HCT116 (cell line): Measurements from ENCODE around the gene CHAF1A. TPM values are rescaled to one million over a fixed set of nuclear protein-coding genes. Genes with fewer than 3 reads are reported as not detected.

Source experiments
- ATAC-seq: fragments of 200-7000 bp; cut with Tn5 transposase; 2 replicates; pipeline ENCODE4 v1.9.1; 2020; ENCODE audit warnings: mild to moderate bottlenecking, moderate library complexity
- BruUV-seq: library from RNA; stranded (reverse); fragments of 400-500 nt; replicated peaks from 2 replicates; lab custom pipeline; 2021; lab: Mats Ljungman, UMichigan
- CTCF ChIA-PET: fragments of 300-600 bp; sonication (Branson Sonifier 250); formaldehyde crosslinking; loops from one replicate; lab custom pipeline; 2021; ENCODE audit warnings: antibody characterized with exemption; lab: Charles Lee
- POLR2A ChIA-PET: fragments of 300-600, 350-600 bp; sonication (Branson Sonifier 250); formaldehyde crosslinking; loops from one replicate; lab custom pipeline; 2021; ENCODE audit warnings: antibody characterized with exemption; lab: Charles Lee
- RAD21 ChIA-PET, 2 experiments: fragments of 300-600 bp; sonication (Branson Sonifier 250); formaldehyde crosslinking; loops; one replicate each; lab custom pipeline; 2023; ENCODE audit warnings: low total read pairs in 2 of 2; ENCODE audit not compliant: uncharacterized antibody in 2 of 2, unreplicated experiment in 2 of 2, low non-redundant PET in 1 of 2; lab: Charles Lee
- DNase-seq: peaks from one replicate; pipeline ENCODE4 v3.0.0-alpha.2; 2010; ENCODE audit warnings: low read depth, low spot score
- H2AFZ ChIP-seq: fragments of 200-600 bp; shearing (Covaris generic), sonication (generic); 2 replicates; pipeline ENCODE4 v1.6.1; 2017; ENCODE audit warnings: low read depth, mixed run types, mixed read lengths, antibody characterized with exemption, low read length; ENCODE audit not compliant: poor library complexity, severe bottlenecking
- H3K27ac ChIP-seq: 2 replicates; pipeline ENCODE4 v1.5.1; 2012; ENCODE audit warnings: low read depth, low read length
- H3K27me3 ChIP-seq: fragments of 200-600 bp; sonication (generic); 2 replicates; pipeline ENCODE4 v1.6.1; 2016; ENCODE audit warnings: mixed run types, low read length, mixed read lengths; ENCODE audit not compliant: insufficient read depth
- H3K36me3 ChIP-seq, 2 experiments: fragments of 200-500 bp in 1 of 2; fragments of 200-600 bp in 1 of 2; sonication (Bioruptor generic) in 1 of 2; sonication (generic) in 1 of 2; 2 replicates each; pipeline versions ENCODE4 v1.5.1 to v1.6.1; 2014 to 2016; ENCODE audit warnings: low read length in 2 of 2, inconsistent platforms in 1 of 2, mixed read lengths in 1 of 2, mixed run types in 1 of 2; ENCODE audit not compliant: insufficient read depth in 2 of 2, control insufficient read depth in 1 of 2
- H3K4me1 ChIP-seq, 2 experiments: fragments of 200-600 bp in 1 of 2; sonication (generic) in 1 of 2; 2 replicates each; pipeline versions ENCODE4 v1.5.1 to v1.6.1; 2012 to 2017; ENCODE audit warnings: low read length in 2 of 2, inconsistent platforms in 1 of 2, mild to moderate bottlenecking in 1 of 2, mixed read lengths in 1 of 2, mixed run types in 1 of 2, moderate library complexity in 1 of 2; ENCODE audit not compliant: insufficient read depth in 2 of 2, control insufficient read depth in 1 of 2
- H3K4me2 ChIP-seq: fragments of 200-600 bp; sonication (generic); 2 replicates; pipeline ENCODE4 v1.6.1; 2017; ENCODE audit warnings: mixed run types, low read length, mixed read lengths
- H3K4me3 ChIP-seq, 2 experiments: fragments of 200-600 bp in 1 of 2; sonication (generic) in 1 of 2; replicated peaks in 1 of 2; 2 replicates each; pipeline ENCODE4 v1.5.1; 2011 to 2016; ENCODE audit warnings: low read length in 2 of 2, control low read depth in 1 of 2, low read depth in 1 of 2, mild to moderate bottlenecking in 1 of 2, mixed read lengths in 1 of 2, mixed run types in 1 of 2
- H3K79me2 ChIP-seq: fragments of 200-600 bp; sonication (generic); 2 replicates; pipeline ENCODE4 v1.6.1; 2017; ENCODE audit warnings: mild to moderate bottlenecking, mixed run types, low read length, moderate library complexity, mixed read lengths; ENCODE audit not compliant: insufficient read depth
- H3K9ac ChIP-seq: fragments of 200-600 bp; sonication (generic); 2 replicates; pipeline ENCODE4 v1.6.1; 2016; ENCODE audit warnings: low read length, mixed read lengths
- H3K9me2 ChIP-seq: fragments of 200-600 bp; sonication (generic), shearing (Covaris generic); 2 replicates; pipeline ENCODE4 v1.6.1; 2017; ENCODE audit warnings: mixed run types, mild to moderate bottlenecking, moderate library complexity; ENCODE audit not compliant: insufficient read depth
- H3K9me3 ChIP-seq, 2 experiments: fragments of 200-500 bp in 1 of 2; fragments of 200-600 bp in 1 of 2; sonication (Bioruptor generic) in 1 of 2; sonication (generic) in 1 of 2; 2 replicates each; pipeline ENCODE4 v1.6.1; 2014 to 2017; ENCODE audit warnings: low read length in 2 of 2, mixed read lengths in 2 of 2, inconsistent platforms in 1 of 2, low read depth in 1 of 2, mild to moderate bottlenecking in 1 of 2, mixed run types in 1 of 2, moderate library complexity in 1 of 2; ENCODE audit not compliant: control insufficient read depth in 1 of 2, insufficient read depth in 1 of 2
- H4K20me1 ChIP-seq: fragments of 200-600 bp; sonication (generic), shearing (Covaris generic); 2 replicates; pipeline ENCODE4 v1.6.1; 2017; ENCODE audit warnings: mixed run types, mild to moderate bottlenecking, moderate library complexity; ENCODE audit not compliant: insufficient read depth
- EZH2phosphoT487 ChIP-seq: fragments of 200-600 bp; IDR thresholded peaks from 2 replicates; pipeline ENCODE4 v1.6.1; 2018; ENCODE audit warnings: antibody characterized with exemption, borderline replicate concordance
- FOSL1 ChIP-seq: IDR thresholded peaks from 2 replicates; pipeline ENCODE4 v1.6.1; 2012; ENCODE audit warnings: low read depth
- SIN3A ChIP-seq: IDR thresholded peaks from 2 replicates; pipeline ENCODE4 v1.6.1; 2012; ENCODE audit warnings: low read depth
- SP1 ChIP-seq: IDR thresholded peaks from 2 replicates; pipeline ENCODE4 v1.6.1; 2012; ENCODE audit warnings: low read depth
- TCF7L2 ChIP-seq: IDR thresholded peaks from 2 replicates; pipeline ENCODE4 v1.7.0; 2011; ENCODE audit warnings: borderline replicate concordance, inconsistent platforms; ENCODE audit not compliant: insufficient read depth, insufficient read length; ENCODE audit errors: extremely low read depth
- intact Hi-C: fragments of 100-400 bp; cut with micrococcal nuclease; formaldehyde crosslinking; loops from 2 replicates; pipeline ENCODE4 v1.10.0; 2022
- total RNA-seq: library from RNA; stranded (reverse); gene quantifications from one replicate; pipeline ENCODE4 v1.2.1, GENCODE V29; 2021; ENCODE audit not compliant: unreplicated experiment
- TF ChIP-seq, protein P1 (sequence below): IDR thresholded peaks from 2 replicates; pipeline ENCODE4 v1.6.1; 2011; ENCODE audit warnings: mild to moderate bottlenecking, low read length, moderate library complexity; ENCODE audit not compliant: insufficient replicate concordance; ENCODE audit errors: extremely low read depth
- TF ChIP-seq, protein P2 (sequence below): IDR thresholded peaks from 2 replicates; pipeline ENCODE4 v1.6.1; 2012

CHAF1A gene
- total RNA-seq, 1 experiment from 2014 or later: 69.9 TPM

DNA sequence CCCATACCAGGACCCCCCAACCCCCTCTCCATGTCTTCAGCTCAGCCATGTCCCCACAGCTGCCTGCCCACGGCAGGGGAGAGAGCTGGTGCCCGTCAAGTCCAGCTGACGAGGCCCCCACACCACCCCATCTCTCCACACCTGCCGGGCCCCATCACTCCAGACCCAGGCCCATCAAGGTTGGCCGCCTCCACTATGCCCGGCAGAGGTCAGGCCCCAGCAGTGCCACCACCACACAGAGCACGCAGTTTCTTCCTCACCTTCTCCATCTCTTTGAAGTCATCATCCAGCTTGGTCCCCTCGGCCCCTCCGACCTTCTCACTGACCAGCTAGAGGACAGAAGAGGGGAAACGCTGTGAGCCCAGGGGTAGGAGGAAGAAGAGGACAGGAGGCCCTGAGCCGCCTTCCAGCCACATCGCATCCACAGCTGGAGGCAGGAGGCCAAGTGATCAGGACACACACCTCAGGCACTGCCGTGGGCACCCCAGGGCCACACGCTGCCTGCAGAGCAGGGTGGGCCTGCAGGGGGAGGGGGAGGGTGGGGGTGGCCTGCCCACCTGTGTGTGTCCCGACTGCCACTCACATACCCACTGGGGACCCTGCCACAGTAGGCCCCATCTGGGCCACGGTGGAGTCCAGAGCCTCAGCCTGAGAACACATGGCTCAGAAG, 35.6 kb upstream of the CHAF1A start (continued):
- TF ChIP-seq, protein P1, sequence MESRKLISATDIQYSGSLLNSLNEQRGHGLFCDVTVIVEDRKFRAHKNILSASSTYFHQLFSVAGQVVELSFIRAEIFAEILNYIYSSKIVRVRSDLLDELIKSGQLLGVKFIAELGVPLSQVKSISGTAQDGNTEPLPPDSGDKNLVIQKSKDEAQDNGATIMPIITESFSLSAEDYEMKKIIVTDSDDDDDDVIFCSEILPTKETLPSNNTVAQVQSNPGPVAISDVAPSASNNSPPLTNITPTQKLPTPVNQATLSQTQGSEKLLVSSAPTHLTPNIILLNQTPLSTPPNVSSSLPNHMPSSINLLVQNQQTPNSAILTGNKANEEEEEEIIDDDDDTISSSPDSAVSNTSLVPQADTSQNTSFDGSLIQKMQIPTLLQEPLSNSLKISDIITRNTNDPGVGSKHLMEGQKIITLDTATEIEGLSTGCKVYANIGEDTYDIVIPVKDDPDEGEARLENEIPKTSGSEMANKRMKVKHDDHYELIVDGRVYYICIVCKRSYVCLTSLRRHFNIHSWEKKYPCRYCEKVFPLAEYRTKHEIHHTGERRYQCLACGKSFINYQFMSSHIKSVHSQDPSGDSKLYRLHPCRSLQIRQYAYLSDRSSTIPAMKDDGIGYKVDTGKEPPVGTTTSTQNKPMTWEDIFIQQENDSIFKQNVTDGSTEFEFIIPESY: no peak

DNA sequence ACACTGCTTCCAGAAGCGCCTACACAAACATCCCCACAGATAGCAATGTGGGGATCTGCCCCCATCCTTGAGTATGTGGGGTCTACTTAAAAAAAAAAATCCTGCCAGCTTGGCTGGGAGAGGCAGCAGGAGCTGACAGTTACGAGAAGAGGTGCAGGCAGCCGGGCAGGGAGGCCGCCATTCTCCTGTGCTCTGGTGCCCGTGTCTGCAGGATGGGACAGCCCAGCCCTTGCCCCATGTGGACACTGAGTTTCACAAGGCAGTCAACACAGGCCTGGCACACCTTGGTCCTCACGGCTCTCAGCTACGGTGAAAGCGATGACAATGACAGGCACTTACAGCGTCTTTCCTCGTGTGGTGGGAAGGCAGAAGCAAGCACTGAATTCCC, 35.1 kb upstream of the CHAF1A start:
- RAD21 ChIA-PET: no interaction called here
- CTCF ChIA-PET: no interaction called here
- ATAC-seq: no peak

More for the DNA sequence above, 35.1 kb upstream of the CHAF1A start:
- Histone ChIP-seq H3K79me2 (peaks cover 50% of the 10 kb centered on the region), H3K4me2 (no peak overlapping the region), H3K9me3 (no peaks in the 10 kb centered on the region), H3K4me3 (no peak overlapping the region), H3K9me2 (no peaks in the 10 kb centered on the region), H4K20me1 (no peaks in the 10 kb centered on the region), H3K36me3 (peaks cover under 1 to 3% of the 10 kb centered on the region in 2 experiments; a peak in 1 of 4 replicates), H3K27ac (no peak overlapping the region; the same call in 1 of the 2 replicates), H3K4me1 (peaks cover 0 to 25% of the 10 kb centered on the region in 2 experiments; a peak in 2 of 4 replicates), H3K9ac (no peak overlapping the region), H2AFZ (no peak overlapping the region), H3K27me3 (no peaks in the 10 kb centered on the region)
- intact Hi-C loops: no loop called here
- TF ChIP-seq EZH2phosphoT487: no peak
- TF ChIP-seq SP1: no peak
- no peak for TF ChIP-seq FOSL1
- TF ChIP-seq TCF7L2: no peak
- TF ChIP-seq, protein P2, sequence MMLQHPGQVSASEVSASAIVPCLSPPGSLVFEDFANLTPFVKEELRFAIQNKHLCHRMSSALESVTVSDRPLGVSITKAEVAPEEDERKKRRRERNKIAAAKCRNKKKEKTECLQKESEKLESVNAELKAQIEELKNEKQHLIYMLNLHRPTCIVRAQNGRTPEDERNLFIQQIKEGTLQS: no peak
- no peak for TF ChIP-seq SIN3A
- TF ChIP-seq, protein P1: no peak
- POLR2A ChIA-PET: no interaction called here
- DNase-seq: no peak
- no TSS peak for BruUV-seq
